Cardiac muscle cell (in vitro differentiated cells and primary cell): ENCODE measurements around the gene ZNF764. TPM values are rescaled to one million over a fixed set of nuclear protein-coding genes. Genes with fewer than 3 reads are reported as not detected.

ENCODE experiments used
- DNase-seq, 2 donors: peaks; one replicate each; pipeline versions ENCODE4 v3.0.0 to v3.0.0-alpha.2; 2010 to 2017; ENCODE audit warnings: low read depth in 1 of 2, low spot score in 1 of 2
- H3K27ac ChIP-seq: fragments of 200-600 bp; sonication (generic); 2 replicates; pipeline ENCODE4 v1.5.1; 2016
- H3K27me3 ChIP-seq: fragments of 200-600 bp; sonication (generic); 2 replicates; pipeline ENCODE4 v1.6.0; 2016; ENCODE audit warnings: control low read depth
- H3K36me3 ChIP-seq: fragments of 200-600 bp; sonication (generic); 2 replicates; pipeline ENCODE4 v1.5.1; 2016; ENCODE audit warnings: control low read depth
- H3K4me1 ChIP-seq: fragments of 200-600 bp; sonication (generic); 2 replicates; pipeline ENCODE4 v1.8.1; 2017; ENCODE audit warnings: low read depth, mild to moderate bottlenecking, mixed run types
- H3K4me3 ChIP-seq: fragments of 200-600 bp; sonication (generic); 2 replicates; pipeline ENCODE4 v1.5.1; 2016; ENCODE audit warnings: mild to moderate bottlenecking
- H3K9me3 ChIP-seq: fragments of 200-600 bp; sonication (generic); 2 replicates; pipeline ENCODE4 v1.5.1; 2017; ENCODE audit warnings: low read depth, mild to moderate bottlenecking, control low read depth
- polyA plus RNA-seq: library from polyadenylated mRNA; unstranded; fragments of >200 nt; fragmentation: Nextera tagmentation; extraction: Ambion mirVana; gene quantifications from 2 replicates; pipeline ENCODE4 v1.2.1, GENCODE V29; 2016
- total RNA-seq: library from RNA; depleted of rRNA; stranded (reverse); fragments of >200 nt; gene quantifications from 2 replicates; pipeline ENCODE4 v1.2.3, GENCODE V29; 2016
- TF ChIP-seq, protein P1 (sequence below): IDR thresholded peaks from 2 replicates; pipeline ENCODE4 v1.5.1; 2012; ENCODE audit warnings: low read depth, mild to moderate bottlenecking, low read length

ZNF764 gene
- total and polyA plus RNA-seq, 2 experiments from 2014 or later, result 12.0 to 34.7 TPM

- Histone ChIP-seq H3K9me3 (no peaks in the 10 kb centered on the region), H3K4me1 (peaks cover 8% of the 10 kb centered on the region), H3K4me3 (no peak overlapping the region), H3K27ac (no peak overlapping the region), H3K27me3 (no peaks in the 10 kb centered on the region), H3K36me3 (peaks cover 2% of the 10 kb centered on the region)
- no peak for DNase-seq
- TF ChIP-seq, protein P1, sequence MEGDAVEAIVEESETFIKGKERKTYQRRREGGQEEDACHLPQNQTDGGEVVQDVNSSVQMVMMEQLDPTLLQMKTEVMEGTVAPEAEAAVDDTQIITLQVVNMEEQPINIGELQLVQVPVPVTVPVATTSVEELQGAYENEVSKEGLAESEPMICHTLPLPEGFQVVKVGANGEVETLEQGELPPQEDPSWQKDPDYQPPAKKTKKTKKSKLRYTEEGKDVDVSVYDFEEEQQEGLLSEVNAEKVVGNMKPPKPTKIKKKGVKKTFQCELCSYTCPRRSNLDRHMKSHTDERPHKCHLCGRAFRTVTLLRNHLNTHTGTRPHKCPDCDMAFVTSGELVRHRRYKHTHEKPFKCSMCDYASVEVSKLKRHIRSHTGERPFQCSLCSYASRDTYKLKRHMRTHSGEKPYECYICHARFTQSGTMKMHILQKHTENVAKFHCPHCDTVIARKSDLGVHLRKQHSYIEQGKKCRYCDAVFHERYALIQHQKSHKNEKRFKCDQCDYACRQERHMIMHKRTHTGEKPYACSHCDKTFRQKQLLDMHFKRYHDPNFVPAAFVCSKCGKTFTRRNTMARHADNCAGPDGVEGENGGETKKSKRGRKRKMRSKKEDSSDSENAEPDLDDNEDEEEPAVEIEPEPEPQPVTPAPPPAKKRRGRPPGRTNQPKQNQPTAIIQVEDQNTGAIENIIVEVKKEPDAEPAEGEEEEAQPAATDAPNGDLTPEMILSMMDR, result no peak
These were observed 16.5 kb upstream of the ZNF764 start for GRCh38 chr16:30574678-30575077.

DNA sequence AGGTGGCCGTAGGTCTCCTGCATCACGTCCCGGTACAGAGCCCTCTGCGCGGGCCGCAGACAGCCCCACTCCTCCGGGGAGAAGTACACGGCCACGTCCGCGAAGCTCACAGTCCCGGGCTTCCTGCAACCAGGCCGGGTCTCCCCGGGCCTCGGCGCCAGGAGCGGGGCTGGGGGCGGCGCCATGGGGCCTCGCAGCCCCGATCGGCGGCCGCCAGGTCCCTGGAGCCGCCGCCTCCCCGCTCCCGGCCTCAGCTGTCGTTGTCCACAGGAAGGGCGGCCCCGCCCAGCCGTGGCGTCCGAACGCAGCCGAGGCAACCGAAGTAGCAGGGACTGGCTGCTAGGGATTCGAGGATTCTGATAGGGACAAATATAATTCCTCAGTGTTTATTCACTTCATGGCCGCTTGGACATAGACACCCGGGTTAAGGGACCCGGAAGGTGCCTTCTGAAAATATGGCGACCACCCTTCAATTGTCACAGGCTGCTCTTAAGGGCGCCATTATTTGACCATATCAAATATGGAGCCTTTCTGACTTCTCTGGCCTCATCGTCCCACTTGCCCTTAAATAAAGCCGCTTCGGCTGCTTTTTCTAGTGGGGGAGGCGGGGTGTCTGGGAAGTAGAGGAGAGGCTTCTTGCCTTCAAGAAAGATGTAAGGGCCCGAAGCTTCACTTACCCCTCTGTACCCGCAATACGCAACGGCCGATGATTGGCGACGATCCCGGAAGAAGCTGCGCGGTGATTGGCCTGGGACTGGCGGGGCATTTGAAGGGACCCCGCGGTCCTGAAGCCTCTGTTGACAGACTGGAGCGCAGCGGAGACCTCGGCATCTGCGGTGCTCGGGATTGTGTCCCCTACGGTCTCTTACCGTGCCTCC lies 13.5 kb upstream of the ZNF764 start, which contains the start of gene ZNF688:
ZNF688 (minus strand) TSS at position 270 of the 878 bp plus-strand sequence; CDS start at position 185, 85 bp downstream.
- H3K4me1 ChIP-seq, result peaks cover 8% of the 10 kb centered on the region
- TF ChIP-seq, protein P1, result no peak
- H3K4me3 ChIP-seq, result peak within 1 kb of the TSS; percentile 70
- no peaks in the 10 kb centered on the region for H3K9me3 ChIP-seq
- H3K27me3 ChIP-seq, result no peaks in the 10 kb centered on the region
- peak; percentile 96 to 99 for DNase-seq
- no peaks in the 10 kb centered on the region for H3K36me3 ChIP-seq
- H3K27ac ChIP-seq, result peak within 1 kb of the TSS; percentile 87

DNA sequence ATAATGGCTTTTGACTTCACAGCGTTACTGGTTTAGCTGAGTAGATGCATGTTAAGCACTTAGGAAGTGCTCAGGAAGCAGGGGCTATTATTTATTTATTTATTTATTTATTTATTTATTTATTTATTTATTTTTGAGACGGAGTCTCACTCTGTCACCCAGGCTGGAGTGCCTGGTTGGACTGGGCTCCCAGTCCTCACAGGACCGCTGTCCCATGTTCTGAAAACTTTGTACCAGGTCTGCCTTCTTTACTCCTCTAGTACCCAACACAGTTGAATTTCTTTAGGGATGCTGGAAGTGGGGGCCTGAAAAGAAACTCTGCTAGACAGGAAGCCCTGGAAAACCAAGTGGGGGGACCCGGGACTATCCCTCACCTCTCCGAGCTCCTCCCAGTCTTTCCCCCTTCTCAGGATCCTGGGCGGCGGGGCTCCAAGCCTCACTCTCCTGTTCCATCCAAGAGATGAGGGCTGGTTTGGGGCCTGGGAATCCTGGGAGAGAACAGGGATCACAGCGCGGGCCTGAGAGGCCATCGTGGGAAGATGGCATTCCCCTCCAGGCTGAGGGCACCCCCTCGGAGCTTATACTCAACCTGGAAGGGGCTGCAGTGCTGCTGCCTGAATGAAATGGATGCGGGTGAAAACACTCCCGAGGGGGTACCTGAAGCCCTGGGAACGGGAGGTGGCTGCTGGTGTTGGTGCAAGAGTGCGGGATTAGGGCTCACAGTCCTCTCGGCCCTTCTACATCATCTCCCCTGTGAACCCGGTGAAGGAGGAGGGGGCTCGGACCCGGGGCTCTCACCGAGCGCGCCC lies 12.7 kb upstream of the ZNF764 start:
- H3K4me1 ChIP-seq, result peaks cover 8% of the 10 kb centered on the region
- H3K36me3 ChIP-seq, result no peaks in the 10 kb centered on the region
- TF ChIP-seq, protein P1, result no peak
- H3K27me3 ChIP-seq, result no peaks in the 10 kb centered on the region
- no peaks in the 10 kb centered on the region for H3K9me3 ChIP-seq
- peak; percentile 33 to 76 for DNase-seq
- H3K4me3 ChIP-seq, result peak overlapping the region; percentile 70
- H3K27ac ChIP-seq, result peak overlapping the region; percentile 87

GRCh38 chr16:30569746-30570635 lies 11.8 kb upstream of the ZNF764 start:
- H3K27ac ChIP-seq, result peak overlapping the region; percentile 31
- no peak overlapping the region for H3K4me3 ChIP-seq
- H3K36me3 ChIP-seq, result no peaks in the 10 kb centered on the region
- no peaks in the 10 kb centered on the region for H3K9me3 ChIP-seq
- peaks cover 8% of the 10 kb centered on the region for H3K4me1 ChIP-seq
- TF ChIP-seq, protein P1, result no peak
- H3K27me3 ChIP-seq, result no peaks in the 10 kb centered on the region
- DNase-seq, result no peak

GRCh38 chr16:30569281-30569680 lies 11.1 kb upstream of the ZNF764 start:
- Histone ChIP-seq H3K27ac (no peak overlapping the region), H3K4me3 (no peak overlapping the region), H3K9me3 (no peaks in the 10 kb centered on the region), H3K4me1 (peaks cover 8% of the 10 kb centered on the region), H3K36me3 (no peaks in the 10 kb centered on the region), H3K27me3 (no peaks in the 10 kb centered on the region)
- TF ChIP-seq, protein P1, result no peak
- no peak for DNase-seq
